Neural cell (in vitro differentiated cells): ENCODE results near the gene PGAP1. TPM values are rescaled to one million over a fixed set of nuclear protein-coding genes. Genes with fewer than 3 reads are reported as not detected.
A peak's percentile ranks its signal among the peaks of the same experiment; 100 is the strongest.

ENCODE experiments used
- H2AFZ ChIP-seq: fragments of 200-600, 300-800 bp; sonication (generic), shearing (Covaris generic); 2 replicates; pipeline ENCODE4 v1.6.0; 2014; ENCODE audit warnings: low read depth, mild to moderate bottlenecking, antibody characterized with exemption, low read length, moderate library complexity
- H3F3A ChIP-seq: fragments of 200-600 bp; shearing (Covaris generic); 2 replicates; pipeline ENCODE4 v1.6.1; 2016; ENCODE audit warnings: mild to moderate bottlenecking, moderate library complexity, mixed read lengths, antibody characterized with exemption, low read length; ENCODE audit not compliant: insufficient read depth, poor library complexity, severe bottlenecking
- H3K27ac ChIP-seq: fragments of 200-600, 300-800 bp; sonication (generic), shearing (Covaris generic); 2 replicates; pipeline ENCODE4 v1.5.1; 2014; ENCODE audit warnings: mild to moderate bottlenecking, low read length, moderate library complexity
- H3K27me3 ChIP-seq: fragments of 300-800, 200-600 bp; sonication (generic), shearing (Covaris generic); 2 replicates; pipeline ENCODE4 v1.6.0; 2014; ENCODE audit warnings: mild to moderate bottlenecking, low read depth, low read length, moderate library complexity; ENCODE audit not compliant: insufficient read depth
- H3K36me3 ChIP-seq: fragments of 300-800, 200-600 bp; sonication (generic), shearing (Covaris generic); 2 replicates; pipeline ENCODE4 v1.5.1; 2014; ENCODE audit warnings: mild to moderate bottlenecking, antibody characterized with exemption, low read length, moderate library complexity; ENCODE audit not compliant: insufficient read depth
- H3K4me2 ChIP-seq: fragments of 300-800, 200-600 bp; sonication (generic), shearing (Covaris generic); 2 replicates; pipeline ENCODE4 v1.6.0; 2014; ENCODE audit warnings: mild to moderate bottlenecking, low read length
- H3K4me3 ChIP-seq: fragments of 300-800, 200-600 bp; sonication (generic), shearing (Covaris generic); 2 replicates; pipeline ENCODE4 v1.5.1; 2014; ENCODE audit warnings: mild to moderate bottlenecking, low read length, moderate library complexity
- H3K79me2 ChIP-seq: fragments of 200-600 bp; shearing (Covaris generic); replicated peaks from 2 replicates; pipeline ENCODE4 v1.6.0; 2014; ENCODE audit warnings: mild to moderate bottlenecking, low read length, moderate library complexity; ENCODE audit not compliant: insufficient read depth
- H3K9ac ChIP-seq: fragments of 300-800, 200-600 bp; sonication (generic), shearing (Covaris generic); 2 replicates; pipeline ENCODE4 v1.6.1; 2016; ENCODE audit warnings: mild to moderate bottlenecking, low read length, mixed read lengths
- H3K9me2 ChIP-seq: fragments of 200-600 bp; shearing (Covaris generic); 2 replicates; pipeline ENCODE4 v1.6.1; 2016; ENCODE audit warnings: mild to moderate bottlenecking, low read length, mixed read lengths; ENCODE audit not compliant: insufficient read depth
- H3K9me3 ChIP-seq: fragments of 200-600, 300-800 bp; sonication (generic), shearing (Covaris generic); 2 replicates; pipeline ENCODE4 v1.6.1; 2016; ENCODE audit warnings: mild to moderate bottlenecking, mixed run types, low read length, moderate library complexity, mixed read lengths
- H4K20me1 ChIP-seq: fragments of 200-600 bp; shearing (Covaris generic); 2 replicates; pipeline ENCODE4 v1.6.1; 2016; ENCODE audit warnings: mild to moderate bottlenecking, mixed run types; ENCODE audit not compliant: insufficient read depth
- CTCF ChIP-seq: fragments of 450-650 bp; IDR thresholded peaks from 2 replicates; pipeline ENCODE4 v1.5.1; 2014; ENCODE audit warnings: antibody characterized with exemption, mild to moderate bottlenecking, moderate library complexity; ENCODE audit not compliant: poor library complexity, severe bottlenecking
- EP300 ChIP-seq: fragments of 450-650 bp; conservative IDR thresholded peaks from 2 replicates; pipeline ENCODE4 v1.6.1; 2014; ENCODE audit warnings: antibody characterized with exemption, mild to moderate bottlenecking, moderate library complexity; ENCODE audit not compliant: poor library complexity, severe bottlenecking
- EZH2 ChIP-seq: fragments of 200-600, 300-800 bp; shearing (Covaris generic), sonication (generic); IDR thresholded peaks from 2 replicates; pipeline ENCODE4 v1.6.1; 2014; ENCODE audit warnings: antibody characterized with exemption, low read length, borderline replicate concordance, mild to moderate bottlenecking; ENCODE audit not compliant: insufficient read depth, poor library complexity, severe bottlenecking
- MXI1 ChIP-seq: fragments of 450-650 bp; conservative IDR thresholded peaks from 2 replicates; pipeline ENCODE4 v1.6.1; 2014; ENCODE audit warnings: antibody characterized with exemption, mild to moderate bottlenecking; ENCODE audit not compliant: poor library complexity, severe bottlenecking
- POLR2AphosphoS5 ChIP-seq: IDR thresholded peaks from 2 replicates; pipeline ENCODE4 v1.6.1; 2012
- RAD21 ChIP-seq: fragments of 450-650 bp; conservative IDR thresholded peaks from 2 replicates; pipeline ENCODE4 v1.6.1; 2014; ENCODE audit warnings: antibody characterized with exemption, mild to moderate bottlenecking, moderate library complexity
- REST ChIP-seq: IDR thresholded peaks from 2 replicates; pipeline ENCODE4 v1.6.1; 2012; ENCODE audit warnings: borderline replicate concordance
- SMC3 ChIP-seq: fragments of 450-650 bp; conservative IDR thresholded peaks from 2 replicates; pipeline ENCODE4 v1.6.1; 2014; ENCODE audit warnings: antibody characterized with exemption, mild to moderate bottlenecking, moderate library complexity; ENCODE audit not compliant: poor library complexity
- TAF1 ChIP-seq: IDR thresholded peaks from 2 replicates; pipeline ENCODE4 v1.6.1; 2012; ENCODE audit warnings: low read depth
- polyA plus RNA-seq: library from polyadenylated mRNA; depleted of rRNA; stranded (reverse); fragments of >200 nt; gene quantifications from 2 replicates; pipeline ENCODE4 v1.2.3, GENCODE V29; 2014

The PGAP1 gene
- polyA plus RNA-seq, 1 donor from 2014 or later, result 63.3 TPM

- Histone ChIP-seq H3K79me2 (peaks cover 38% of the 10 kb centered on the region), H3K4me2 (peak overlapping the region; percentile 43), H4K20me1 (no peaks in the 10 kb centered on the region), H3K9me2 (no peaks in the 10 kb centered on the region), H2AFZ (peak overlapping the region; percentile 70), H3K9ac (peak overlapping the region; percentile 95), H3K27ac (peak overlapping the region; percentile 93), H3K27me3 (no peaks in the 10 kb centered on the region), H3F3A (no peaks in the 10 kb centered on the region), H3K4me3 (peak overlapping the region; percentile 88), H3K9me3 (no peaks in the 10 kb centered on the region), H3K36me3 (no peaks in the 10 kb centered on the region)
- TF ChIP-seq RAD21 (no peak), MXI1 (no peak)
Measured at GRCh38 chr2:196927376-196928225, 1.1 kb upstream of the PGAP1 start.

- Histone ChIP-seq H3K9me2 (no peaks in the 10 kb centered on the region), H3K4me3 (peak overlapping the region; percentile 88), H3K36me3 (no peaks in the 10 kb centered on the region), H3K4me2 (no peak overlapping the region), H3K79me2 (peaks cover 55% of the 10 kb centered on the region), H4K20me1 (no peaks in the 10 kb centered on the region), H3F3A (no peaks in the 10 kb centered on the region), H3K27me3 (no peaks in the 10 kb centered on the region), H3K27ac (peak overlapping the region; percentile 93), H3K9me3 (no peaks in the 10 kb centered on the region), H3K9ac (peak overlapping the region; percentile 95), H2AFZ (peak overlapping the region; percentile 77)
- TF ChIP-seq POLR2AphosphoS5, result peak; percentile 25
- TF ChIP-seq EZH2, result no peak
- no peak for TF ChIP-seq MXI1
- TF ChIP-seq EP300, result no peak
- peak; percentile 37 for TF ChIP-seq RAD21
- no peak for TF ChIP-seq CTCF
- no peak for TF ChIP-seq SMC3
- no peak for TF ChIP-seq REST
- TF ChIP-seq TAF1, result no peak
Measured at GRCh38 chr2:196925768-196926561, 542 bp downstream of the PGAP1 start.
